IPS DF 6.9 (cell line): ENCODE results near the gene KIFAP3.

ENCODE experiments used
- DNase-seq: peaks from one replicate; pipeline ENCODE4 v3.0.0-alpha.2; 2013; ENCODE audit warnings: low read depth, low spot score
- H3K27ac ChIP-seq: one replicate; pipeline ENCODE4 v1.5.1; 2013; ENCODE audit warnings: low read length, control low read depth
- H3K27me3 ChIP-seq: 2 replicates; pipeline ENCODE4 v1.6.1; 2013; ENCODE audit warnings: mild to moderate bottlenecking, low read length; ENCODE audit not compliant: control insufficient read depth, insufficient read depth
- H3K36me3 ChIP-seq: 2 replicates; pipeline ENCODE4 v1.6.1; 2013; ENCODE audit warnings: low read length; ENCODE audit not compliant: control insufficient read depth, insufficient read depth
- H3K4me1 ChIP-seq: 2 replicates; pipeline ENCODE4 v1.6.1; 2013; ENCODE audit warnings: low read length; ENCODE audit not compliant: control insufficient read depth, insufficient read depth
- H3K4me3 ChIP-seq: 2 replicates; pipeline ENCODE4 v1.5.1; 2013; ENCODE audit warnings: mild to moderate bottlenecking, low read length
- H3K9me3 ChIP-seq: 2 replicates; pipeline ENCODE4 v1.6.1; 2013; ENCODE audit warnings: low read length, inconsistent platforms; ENCODE audit not compliant: control insufficient read depth, insufficient read depth
- WGBS: extraction: QIAGEN DNeasy Blood & Tissue Kit; methylation state at CpG from one replicate; pipeline ENCODE4 v1.1.7; 2013; ENCODE audit warnings: mixed read lengths, missing lambda C conversion rate; ENCODE audit not compliant: insufficient read length, insufficient coverage; 5-methylcytosine and 5-hydroxymethylcytosine counted together

KIFAP3 gene

GRCh38 chr1:169890761-169891538 lies 183.5 kb downstream of the KIFAP3 start:
- H3K4me3 ChIP-seq, result no peak overlapping the region
- no peak for DNase-seq
- no CpG with 5 or more reads among the region's 5 CpGs for WGBS
- no peaks in the 10 kb centered on the region for H3K36me3 ChIP-seq
- H3K9me3 ChIP-seq, result no peaks in the 10 kb centered on the region
- no peak overlapping the region for H3K27ac ChIP-seq
- peaks cover 2% of the 10 kb centered on the region; the same call in 1 of the 2 replicates for H3K4me1 ChIP-seq
- H3K27me3 ChIP-seq, result no peaks in the 10 kb centered on the region

GRCh38 chr1:169889871-169890270 lies 184.6 kb downstream of the KIFAP3 start:
- H3K27me3 ChIP-seq, result no peaks in the 10 kb centered on the region
- no peaks in the 10 kb centered on the region for H3K36me3 ChIP-seq
- H3K4me1 ChIP-seq, result peaks cover 2% of the 10 kb centered on the region; the same call in 1 of the 2 replicates
- DNase-seq, result no peak
- no peaks in the 10 kb centered on the region for H3K9me3 ChIP-seq
- H3K27ac ChIP-seq, result no peak overlapping the region
- WGBS, result no CpG with 5 or more reads among the region's 2 CpGs
- H3K4me3 ChIP-seq, result no peak overlapping the region

GRCh38 chr1:169886931-169887330 lies 187.6 kb downstream of the KIFAP3 start:
- no CpG with 5 or more reads among the region's 2 CpGs for WGBS
- Histone ChIP-seq H3K4me1 (no peaks in the 10 kb centered on the region), H3K4me3 (no peak overlapping the region), H3K27me3 (no peaks in the 10 kb centered on the region), H3K36me3 (no peaks in the 10 kb centered on the region; the same call in 1 of the 2 replicates), H3K9me3 (no peaks in the 10 kb centered on the region), H3K27ac (no peak overlapping the region)
- no peak for DNase-seq

- no peaks in the 10 kb centered on the region for H3K9me3 ChIP-seq
- no peaks in the 10 kb centered on the region for H3K27me3 ChIP-seq
- no CpG with 5 or more reads among the region's 1 CpG for WGBS
- no peaks in the 10 kb centered on the region for H3K4me1 ChIP-seq
- H3K27ac ChIP-seq, result no peak overlapping the region
- no peaks in the 10 kb centered on the region; the same call in 1 of the 2 replicates for H3K36me3 ChIP-seq
- H3K4me3 ChIP-seq, result no peak overlapping the region
- DNase-seq, result no peak
These were observed 188.1 kb downstream of the KIFAP3 start for GRCh38 chr1:169886422-169886821.

- H3K9me3 ChIP-seq, result no peaks in the 10 kb centered on the region
- H3K27ac ChIP-seq, result no peak overlapping the region
- no CpG with 5 or more reads among the region's 2 CpGs for WGBS
- H3K36me3 ChIP-seq, result no peaks in the 10 kb centered on the region; the same call in 1 of the 2 replicates
- no peak for DNase-seq
- H3K27me3 ChIP-seq, result no peaks in the 10 kb centered on the region
- H3K4me1 ChIP-seq, result no peaks in the 10 kb centered on the region
- H3K4me3 ChIP-seq, result no peak overlapping the region
These were observed 189.3 kb downstream of the KIFAP3 start for GRCh38 chr1:169885207-169885606.

- Histone ChIP-seq H3K27ac (no peak overlapping the region), H3K9me3 (no peaks in the 10 kb centered on the region), H3K36me3 (no peaks in the 10 kb centered on the region; the same call in 1 of the 2 replicates), H3K4me3 (no peak overlapping the region), H3K27me3 (no peaks in the 10 kb centered on the region), H3K4me1 (no peaks in the 10 kb centered on the region)
- no peak for DNase-seq
These were observed 189.9 kb downstream of the KIFAP3 start for GRCh38 chr1:169884634-169885033.

GRCh38 chr1:169882039-169882511 lies 192.4 kb downstream of the KIFAP3 start:
- no peaks in the 10 kb centered on the region; the same call in none of the 2 replicates for H3K36me3 ChIP-seq
- no CpG with 5 or more reads among the region's 20 CpGs for WGBS
- no peaks in the 10 kb centered on the region for H3K27me3 ChIP-seq
- no peaks in the 10 kb centered on the region for H3K9me3 ChIP-seq
- no peak overlapping the region for H3K27ac ChIP-seq
- no peak overlapping the region for H3K4me3 ChIP-seq
- DNase-seq, result no peak
- H3K4me1 ChIP-seq, result no peaks in the 10 kb centered on the region

- no peak for DNase-seq
- Histone ChIP-seq H3K27me3 (no peaks in the 10 kb centered on the region), H3K36me3 (no peaks in the 10 kb centered on the region; the same call in none of the 2 replicates), H3K4me1 (no peaks in the 10 kb centered on the region), H3K4me3 (no peak overlapping the region), H3K9me3 (no peaks in the 10 kb centered on the region), H3K27ac (no peak overlapping the region)
- no CpG with 5 or more reads among the region's 4 CpGs for WGBS
These were observed 195.3 kb downstream of the KIFAP3 start for GRCh38 chr1:169879034-169879840.

GRCh38 chr1:169878498-169878897 lies 196.0 kb downstream of the KIFAP3 start:
- Histone ChIP-seq H3K4me3 (no peak overlapping the region), H3K36me3 (no peaks in the 10 kb centered on the region; the same call in none of the 2 replicates), H3K27me3 (no peaks in the 10 kb centered on the region), H3K27ac (no peak overlapping the region), H3K4me1 (no peaks in the 10 kb centered on the region), H3K9me3 (no peaks in the 10 kb centered on the region)
- WGBS, result no CpG with 5 or more reads among the region's 4 CpGs
- DNase-seq, result no peak

GRCh38 chr1:169877800-169878491 lies 196.5 kb downstream of the KIFAP3 start:
- H3K36me3 ChIP-seq, result peaks cover under 1% of the 10 kb centered on the region
- no CpG with 5 or more reads among the region's 2 CpGs for WGBS

More at GRCh38 chr1:169877800-169878491, 196.5 kb downstream of the KIFAP3 start:
- Histone ChIP-seq H3K4me1 (no peaks in the 10 kb centered on the region), H3K27ac (no peak overlapping the region), H3K4me3 (no peak overlapping the region), H3K27me3 (no peaks in the 10 kb centered on the region), H3K9me3 (no peaks in the 10 kb centered on the region)
- DNase-seq, result no peak
